Vagina (tissue), 2 donors: ENCODE measurements around the gene MPPED1. TPM values are rescaled to one million over a fixed set of nuclear protein-coding genes. Genes with fewer than 3 reads are reported as not detected.

Experiments
- DNase-seq, 2 donors: peaks; one replicate each; pipeline ENCODE4 v3.0.0-alpha.2; 2017; ENCODE audit errors: extremely low spot score in 2 of 2
- H3K27ac ChIP-seq: fragments of 200-600 bp; sonication (generic); one replicate; pipeline ENCODE4 v1.5.1; 2019
- H3K27me3 ChIP-seq: fragments of 200-600 bp; sonication (generic); one replicate; pipeline ENCODE4 v1.5.1; 2019
- H3K36me3 ChIP-seq, 2 donors: fragments of 200-600 bp; sonication (generic); one replicate each; pipeline ENCODE4 v1.5.1; 2017 to 2019
- H3K4me1 ChIP-seq: fragments of 200-600 bp; sonication (generic); one replicate; pipeline ENCODE4 v1.5.1; 2019
- H3K4me3 ChIP-seq, 2 donors: fragments of 200-600 bp; sonication (generic); 1 replicate in 1 of 2; 2 replicates in 1 of 2; pipeline ENCODE4 v1.5.1; 2016 to 2019
- H3K9me3 ChIP-seq: fragments of 200-600 bp; sonication (generic); one replicate; pipeline ENCODE4 v1.5.1; 2019
- CTCF ChIP-seq, 3 experiments: fragments of 450-650 bp in 2 of 3; fragments of 200-600 bp in 1 of 3; sonication (generic) in 1 of 3; IDR thresholded peaks; one replicate each; pipeline ENCODE4 v1.5.1; 2017 to 2019; ENCODE audit warnings: antibody characterized with exemption in 3 of 3, mild to moderate bottlenecking in 2 of 3, moderate library complexity in 2 of 3
- POLR2A ChIP-seq, 2 donors: fragments of 450-650 bp; IDR thresholded peaks; one replicate each; pipeline ENCODE4 v1.6.1; 2017; ENCODE audit warnings: antibody characterized with exemption in 2 of 2, mild to moderate bottlenecking in 2 of 2, moderate library complexity in 2 of 2
- POLR2AphosphoS5 ChIP-seq, 2 donors: sonication (generic); formaldehyde crosslinking; IDR thresholded peaks; one replicate each; pipeline ENCODE4 v1.9.0; 2017; ENCODE audit warnings: antibody characterized with exemption in 2 of 2, mild to moderate bottlenecking in 2 of 2, low read depth in 1 of 2; ENCODE audit not compliant: insufficient read depth in 1 of 2
- intact Hi-C: fragments of 100-400 bp; cut with DNase I; formaldehyde crosslinking; loops from one replicate; pipeline ENCODE4 v1.15.1; 2023
- total RNA-seq: library from RNA; depleted of rRNA; stranded (reverse); fragments of >200 nt; gene quantifications from one replicate; pipeline ENCODE4 v1.2.3, GENCODE V29; 2016

The MPPED1 gene
- total RNA-seq, 1 donor from 2014 or later, result 0.49 TPM

- TF ChIP-seq CTCF (IDR thresholded peaks at IDR 0.05), result no peak
- TF ChIP-seq POLR2A (IDR thresholded peaks at IDR 0.05), result no peak
- no peak for TF ChIP-seq POLR2AphosphoS5 (IDR thresholded peaks at IDR 0.05; ENCODE audit: insufficient read depth in 1 of 2, low read depth in 1 of 2)
- no peak overlapping the region for H3K4me3 ChIP-seq
- DNase-seq, result no peak
Observed at GRCh38 chr22:43478621-43479300, 66.9 kb downstream of the MPPED1 start.

GRCh38 chr22:43479301-43479950 lies 67.6 kb downstream of the MPPED1 start:
- no peak for DNase-seq
- intact Hi-C loops, result no loop called here
- TF ChIP-seq CTCF (IDR thresholded peaks at IDR 0.05), result no peak
- no peak for TF ChIP-seq POLR2A (IDR thresholded peaks at IDR 0.05)
- no peak for TF ChIP-seq POLR2AphosphoS5 (IDR thresholded peaks at IDR 0.05; ENCODE audit: insufficient read depth in 1 of 2, low read depth in 1 of 2)
- Histone ChIP-seq H3K27me3 (no peaks in the 10 kb centered on the region), H3K4me1 (no peaks in the 10 kb centered on the region), H3K9me3 (no peaks in the 10 kb centered on the region), H3K36me3 (no peaks in the 10 kb centered on the region), H3K27ac (no peak overlapping the region), H3K4me3 (no peak overlapping the region)

More at GRCh38 chr22:43478621-43479300, 66.9 kb downstream of the MPPED1 start:
- intact Hi-C loops, result no loop called here
- Histone ChIP-seq H3K9me3 (no peaks in the 10 kb centered on the region), H3K4me1 (no peaks in the 10 kb centered on the region), H3K36me3 (no peaks in the 10 kb centered on the region), H3K27ac (no peak overlapping the region), H3K27me3 (no peaks in the 10 kb centered on the region)

GRCh38 chr22:43479962-43480361 lies 68.1 kb downstream of the MPPED1 start:
- intact Hi-C loops, result no loop called here
- DNase-seq, result no peak
- Histone ChIP-seq H3K27me3 (no peaks in the 10 kb centered on the region), H3K4me1 (no peaks in the 10 kb centered on the region), H3K36me3 (no peaks in the 10 kb centered on the region), H3K9me3 (no peaks in the 10 kb centered on the region), H3K27ac (no peak overlapping the region), H3K4me3 (no peak overlapping the region)
- TF ChIP-seq CTCF (IDR thresholded peaks at IDR 0.05), result no peak
- no peak for TF ChIP-seq POLR2A (IDR thresholded peaks at IDR 0.05)
- TF ChIP-seq POLR2AphosphoS5 (IDR thresholded peaks at IDR 0.05; ENCODE audit: insufficient read depth in 1 of 2, low read depth in 1 of 2), result no peak

- TF ChIP-seq CTCF (IDR thresholded peaks at IDR 0.05) (no peak), POLR2A (IDR thresholded peaks at IDR 0.05) (no peak), POLR2AphosphoS5 (IDR thresholded peaks at IDR 0.05; ENCODE audit: insufficient read depth in 1 of 2, low read depth in 1 of 2) (no peak)
- H3K4me1 ChIP-seq, result no peaks in the 10 kb centered on the region
Observed at GRCh38 chr22:43481568-43482317, 69.9 kb downstream of the MPPED1 start.

More at GRCh38 chr22:43481568-43482317, 69.9 kb downstream of the MPPED1 start:
- no peaks in the 10 kb centered on the region for H3K9me3 ChIP-seq
- no peak for DNase-seq
- no peak overlapping the region for H3K4me3 ChIP-seq
- H3K27me3 ChIP-seq, result no peaks in the 10 kb centered on the region
- H3K36me3 ChIP-seq, result no peaks in the 10 kb centered on the region
- intact Hi-C loops, result no loop called here
- no peak overlapping the region for H3K27ac ChIP-seq
